K562 (cell line): ENCODE measurements around the gene NEXN. TPM values are rescaled to one million over a fixed set of nuclear protein-coding genes. Genes with fewer than 3 reads are reported as not detected.

Experiments
- ATF7 ChIP-seq: fragments of 450-650 bp; IDR thresholded peaks from 2 replicates; pipeline ENCODE4 v1.7.1; 2014; ENCODE audit warnings: mild to moderate bottlenecking, moderate library complexity
- DACH1 ChIP-seq: fragments of 450-650 bp; IDR thresholded peaks from 2 replicates; pipeline ENCODE4 v1.6.1; 2018; ENCODE audit not compliant: partially characterized antibody
- ELK3 ChIP-seq: fragments of 450-650 bp; formaldehyde crosslinking; IDR thresholded peaks from 2 replicates; pipeline ENCODE4 v1.4.0; 2020; ENCODE audit warnings: mild to moderate bottlenecking
- GABPB2 ChIP-seq: fragments of 250-450 bp; sonication (Bioruptor Pico); conservative IDR thresholded peaks from 2 replicates; pipeline ENCODE4 v1.5.1; 2021; ENCODE audit warnings: mild to moderate bottlenecking
- GATAD2B ChIP-seq: fragments of 450-650 bp; IDR thresholded peaks from 2 replicates; pipeline ENCODE4 v1.6.1; 2017; ENCODE audit warnings: mild to moderate bottlenecking, borderline replicate concordance
- HBP1 ChIP-seq: fragments of 450-650 bp; formaldehyde crosslinking; IDR thresholded peaks from 2 replicates; pipeline ENCODE4 v1.4.0; 2022; ENCODE audit warnings: missing genetic modification characterization
- HDAC1 ChIP-seq, 2 experiments: fragments of 450-650 bp; IDR thresholded peaks; 2 replicates each; pipeline ENCODE4 v1.6.1; 2016 to 2017; ENCODE audit warnings: inconsistent platforms in 1 of 2, mild to moderate bottlenecking in 1 of 2, moderate library complexity in 1 of 2
- HDAC3 ChIP-seq: fragments of 450-650 bp; IDR thresholded peaks from 2 replicates; pipeline ENCODE4 v1.6.1; 2018; ENCODE audit warnings: borderline replicate concordance, mild to moderate bottlenecking, moderate library complexity; ENCODE audit not compliant: partially characterized antibody
- MLX ChIP-seq, 2 experiments: fragments of 450-650 bp in 1 of 2; sonication (generic) in 1 of 2; formaldehyde crosslinking; conservative IDR thresholded peaks; 2 replicates each; pipeline versions ENCODE4 v1.4.0 to v1.8.1; 2020 to 2022; ENCODE audit warnings: mild to moderate bottlenecking in 1 of 2, missing genetic modification reagents in 1 of 2
- NCOA4 ChIP-seq: fragments of 450-650 bp; IDR thresholded peaks from 2 replicates; pipeline ENCODE4 v1.6.1; 2018; ENCODE audit warnings: mild to moderate bottlenecking; ENCODE audit not compliant: partially characterized antibody
- PATZ1 ChIP-seq: fragments of 250-450 bp; sonication (Bioruptor Pico); IDR thresholded peaks from 2 replicates; pipeline ENCODE4 v1.5.0; 2020; ENCODE audit warnings: mild to moderate bottlenecking, borderline replicate concordance
- PKNOX1 ChIP-seq: fragments of 450-650 bp; IDR thresholded peaks from 2 replicates; pipeline ENCODE4 v1.6.1; 2016
- PREB ChIP-seq: sonication (generic); formaldehyde crosslinking; IDR thresholded peaks from 2 replicates; pipeline ENCODE4 v1.8.1; 2023; ENCODE audit warnings: mild to moderate bottlenecking, missing genetic modification reagents
- RBBP5 ChIP-seq: fragments of 200-600 bp; sonication (generic); IDR thresholded peaks from 2 replicates; pipeline ENCODE4 v1.6.1; 2012; ENCODE audit warnings: borderline replicate concordance, mild to moderate bottlenecking, low read length, control low read depth, inconsistent platforms; ENCODE audit not compliant: insufficient read depth, poor library complexity, severe bottlenecking
- RFX5 ChIP-seq: IDR thresholded peaks from 2 replicates; pipeline ENCODE4 v1.6.1; 2011; ENCODE audit warnings: low read depth, mild to moderate bottlenecking, improper control_type of control experiment, low read length
- SNIP1 ChIP-seq: fragments of 450-650 bp; IDR thresholded peaks from 2 replicates; pipeline ENCODE4 v1.7.1; 2017; ENCODE audit warnings: low read depth, mild to moderate bottlenecking
- ZNF124 ChIP-seq: sonication (generic); formaldehyde crosslinking; IDR thresholded peaks from 2 replicates; pipeline ENCODE4 v1.8.1; 2022; ENCODE audit warnings: missing genetic modification reagents
- ZNF395 ChIP-seq: fragments of 200-800 bp; sonication (Bioruptor generic); IDR thresholded peaks from 2 replicates; pipeline ENCODE4 v1.6.1; 2017; ENCODE audit warnings: missing genetic modification characterization, missing compliant biosample characterization
- polyA plus RNA-seq, 8 experiments: library from polyadenylated mRNA; depleted of rRNA in 4 of 8; stranded (reverse) in 5 of 8; unstranded in 3 of 8; fragments of >200 nt; fragmentation: Nextera tagmentation in 2 of 8; fragmentation: Illumina TruSeq in 1 of 8; extraction: Ambion mirVana in 2 of 8; extraction: Trizol in 1 of 8; gene quantifications; 2 replicates each; pipeline versions ENCODE4 v1.2.1 to v1.2.3, GENCODE V29; 2011 to 2014; ENCODE audit warnings: inconsistent platforms in 1 of 8, missing spikeins in 1 of 8
- total RNA-seq, 7 experiments: library from RNA; depleted of rRNA in 6 of 7; stranded (reverse); fragments of >200 nt in 6 of 7; fragmentation: Illumina TruSeq in 2 of 7; extraction: Trizol in 2 of 7; gene quantifications; 2 replicates each; pipeline versions ENCODE4 v1.2.1 to v1.2.3, GENCODE V29; 2011 to 2021; ENCODE audit warnings: low replicate concordance in 1 of 7

NEXN gene
- total and polyA plus RNA-seq, 9 of the 15 experiments (the other 6 are each of a cell fraction or from before 2014, with no cell fraction given): 0.18 to 1.8 (median 0.76) TPM

GRCh38 chr1:77978293-77978968, 90.0 kb downstream of the NEXN start (continued):
- TF ChIP-seq MLX (CRISPR knock-in tag; conservative IDR thresholded peaks at IDR 0.05) (no peak), HBP1 (0 out of 2 replicates have a peak, but pooled peaks have one; percentile 38), HDAC3 (no peak), ZNF124 (CRISPR knock-in tag) (no peak), PREB (CRISPR knock-in tag) (peak; percentile 75; the same call in 1 of the 2 replicates), RBBP5 (peak; percentile 1), ZNF395 (CRISPR knock-in tag) (0 out of 2 replicates have a peak, but pooled peaks have one; percentile 51), DACH1 (no peak), ELK3 (no peak), PKNOX1 (peak; percentile 76), SNIP1 (no peak), NCOA4 (no peak), GATAD2B (peak; percentile 55; the same call in 1 of the 2 replicates), RFX5 (no peak), ATF7 (0 out of 2 replicates have a peak, but pooled peaks have one; percentile 25), HDAC1 (IDR thresholded peaks at IDR 0.05) (peak in 1 of 2 experiments; percentile 53; a peak in 1 of 4 replicates), GABPB2 (CRISPR knock-in tag) (no peak), PATZ1 (CRISPR knock-in tag) (no peak)
